ENCODE data around the gene OAS1. TPM values are rescaled to one million over a fixed set of nuclear protein-coding genes. Genes with fewer than 3 reads are reported as not detected.
A peak's percentile ranks its signal among the peaks of the same experiment; 100 is the strongest.

OAS1 gene
- total and polyA plus RNA-seq, 2 donors (not counting 1 experiment from before 2014, with no cell fraction given): 48.3 to 70.2 TPM

- H3K9me3 ChIP-seq (ENCODE audit: control extremely low read depth in 1 of 3, control insufficient read depth in 2 of 3, insufficient read depth in 1 of 3, low read length in 2 of 3): no peaks in the 10 kb centered on the region
- H3K27me3 Mint-ChIP-seq: no peaks in the 10 kb centered on the region
- TF ChIP-seq CTCF (IDR thresholded peaks at IDR 0.05) (no peak), EZH2 (IDR thresholded peaks at IDR 0.05; ENCODE audit: borderline replicate concordance, insufficient read depth, low read depth, low read length, poor library complexity, severe bottlenecking) (no peak)
- intact Hi-C loops (cut with micrococcal nuclease): loop anchor here (1.0 to 2.0 kb wide), 2 partner anchors 32 to 40 kb away; partner anchors contain the start of genes OAS1 and OAS2
- no peaks in the 10 kb centered on the region for H4K20me1 ChIP-seq (ENCODE audit: control insufficient read depth, insufficient read depth, low read length, poor library complexity, severe bottlenecking)
- H3K9me3 Mint-ChIP-seq (ENCODE audit: insufficient read depth): no peaks in the 10 kb centered on the region
- H3K4me3 ChIP-seq (ENCODE audit: control extremely low read depth in 1 of 5, extremely low read depth in 1 of 5, insufficient read depth in 1 of 5, low read depth in 2 of 5, low read length in 4 of 5): peak overlapping the region; percentile 63 to 81 (median 76)
- DNase-seq (no peak), ATAC-seq (ENCODE audit: low read depth) (no peak)
- peaks cover 0 to 2% of the 10 kb centered on the region in 2 experiments for H3K36me3 ChIP-seq (replicated peaks in 1 of 2; ENCODE audit: control extremely low read depth in 1 of 2, control insufficient read depth in 1 of 2, extremely low read depth in 1 of 2, insufficient read depth in 2 of 2, low read length in 1 of 2)
- H3K27ac Mint-ChIP-seq: peak overlapping the region; percentile 83
- 13% methylated on average over 6 of the region's 11 CpGs for WGBS (ENCODE audit: insufficient coverage)
- peaks cover 12% of the 10 kb centered on the region for H3K79me2 ChIP-seq (ENCODE audit: control insufficient read depth, insufficient read depth, low read length)
- H3K9ac ChIP-seq (ENCODE audit: low read length): peak overlapping the region; percentile 81
- ChIA-PET POLR2A (no interaction called here), CTCF (interaction anchor here (0.7 to 1.4 kb wide), 6 partner anchors 14 to 39 kb away, joined by 3 to 5 read pairs (median 4); partner anchors contain the start of genes OAS1 and OAS2)
- H3K4me2 ChIP-seq (replicated peaks; ENCODE audit: low read depth, low read length, poor library complexity, severe bottlenecking): peak overlapping the region; percentile 84
- peaks cover 25 to 26% of the 10 kb centered on the region in 2 donors for H3K4me1 ChIP-seq (ENCODE audit: control insufficient read depth in 2 of 2, insufficient read depth in 2 of 2, low read length in 2 of 2)
- H2AFZ ChIP-seq (ENCODE audit: insufficient read depth, low read depth, low read length, poor library complexity, severe bottlenecking): peak overlapping the region; percentile 74
- peak overlapping the region; percentile 45 to 59 for H3K27ac ChIP-seq (ENCODE audit: low read length in 2 of 2)
- no peaks in the 10 kb centered on the region for H3K27me3 ChIP-seq (replicated peaks in 1 of 4; ENCODE audit: control extremely low read depth in 1 of 4, control insufficient read depth in 3 of 4, insufficient read depth in 4 of 4, low read length in 3 of 4)
- peaks cover 28% of the 10 kb centered on the region for H3K4me1 Mint-ChIP-seq
- peak overlapping the region; percentile 89 for H3K4me3 Mint-ChIP-seq
Measured at GRCh38 chr12:112938751-112939150, 32.0 kb downstream of the OAS1 start.

DNA sequence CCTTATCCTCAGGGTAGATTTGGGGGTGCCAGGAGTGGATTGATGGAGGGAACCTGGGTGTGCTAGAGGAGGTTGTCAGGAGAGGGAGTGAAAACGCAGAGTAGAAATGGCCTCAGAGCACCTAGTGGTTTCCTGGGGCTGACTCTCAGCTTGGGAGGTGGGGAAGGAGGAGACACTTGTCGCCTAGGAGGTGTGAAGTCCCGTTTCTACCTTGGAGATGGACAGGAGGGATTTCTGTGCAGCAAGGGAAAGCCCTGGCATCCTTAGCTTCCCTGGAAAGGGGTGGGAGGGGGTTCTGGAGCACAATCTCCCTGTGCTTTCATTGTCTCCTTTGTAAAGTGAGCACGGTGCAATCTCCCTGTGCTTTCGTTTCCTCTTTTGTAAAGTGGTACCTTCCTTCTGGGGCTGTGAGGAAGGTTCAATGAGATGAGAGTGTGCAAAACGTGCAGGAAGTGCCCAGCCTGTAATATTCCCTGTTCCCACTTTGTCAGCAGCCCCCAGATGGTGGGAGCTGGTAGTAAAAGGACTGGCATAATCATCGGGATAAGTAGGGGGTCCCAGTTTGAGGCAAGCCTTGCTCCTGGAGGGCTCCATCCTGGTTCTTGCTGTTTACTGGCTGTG lies 33.1 kb downstream of the OAS1 start:
- ChIA-PET POLR2A (no interaction called here), CTCF (interaction anchor here (1.1 to 1.5 kb wide), 6 partner anchors 11 to 40 kb away, joined by 3 to 9 read pairs (median 4); partner anchors contain the start of gene OAS2)
- DNase-seq (peak; percentile 79), ATAC-seq (ENCODE audit: low read depth) (peak; percentile 64)
- intact Hi-C loops (cut with micrococcal nuclease): loop anchor here (2.0 kb wide), 2 partner anchors 15 to 33 kb away; partner anchors contain the start of gene OAS1
- Mint-ChIP-seq H3K4me3 (peak overlapping the region; percentile 88), H3K4me1 (peaks cover 26% of the 10 kb centered on the region), H3K27ac (peak overlapping the region; percentile 88), H3K9me3 (ENCODE audit: insufficient read depth) (no peaks in the 10 kb centered on the region), H3K27me3 (no peaks in the 10 kb centered on the region)
- Histone ChIP-seq H3K9me3 (ENCODE audit: control extremely low read depth in 1 of 3, control insufficient read depth in 2 of 3, insufficient read depth in 1 of 3, low read length in 2 of 3) (no peaks in the 10 kb centered on the region), H3K79me2 (ENCODE audit: control insufficient read depth, insufficient read depth, low read length) (peaks cover 12% of the 10 kb centered on the region), H3K27ac (ENCODE audit: low read length in 2 of 2) (peak overlapping the region; percentile 8 to 10), H4K20me1 (ENCODE audit: control insufficient read depth, insufficient read depth, low read length, poor library complexity, severe bottlenecking) (no peaks in the 10 kb centered on the region), H3K4me3 (ENCODE audit: control extremely low read depth in 1 of 5, extremely low read depth in 1 of 5, insufficient read depth in 1 of 5, low read depth in 2 of 5, low read length in 4 of 5) (peak overlapping the region in 3 of 5 experiments; percentile 21 to 38 (median 34)), H3K27me3 (replicated peaks in 1 of 4; ENCODE audit: control extremely low read depth in 1 of 4, control insufficient read depth in 3 of 4, insufficient read depth in 4 of 4, low read length in 3 of 4) (no peaks in the 10 kb centered on the region), H3K4me1 (ENCODE audit: control insufficient read depth in 2 of 2, insufficient read depth in 2 of 2, low read length in 2 of 2) (peaks cover 25 to 26% of the 10 kb centered on the region in 2 donors), H3K9ac (ENCODE audit: low read length) (peak overlapping the region; percentile 81), H3K4me2 (replicated peaks; ENCODE audit: low read depth, low read length, poor library complexity, severe bottlenecking) (peak overlapping the region; percentile 84), H2AFZ (ENCODE audit: insufficient read depth, low read depth, low read length, poor library complexity, severe bottlenecking) (peak overlapping the region; percentile 51), H3K36me3 (replicated peaks in 1 of 2; ENCODE audit: control extremely low read depth in 1 of 2, control insufficient read depth in 1 of 2, extremely low read depth in 1 of 2, insufficient read depth in 2 of 2, low read length in 1 of 2) (peaks cover 0 to 8% of the 10 kb centered on the region in 2 experiments)
- TF ChIP-seq EZH2 (IDR thresholded peaks at IDR 0.05; ENCODE audit: borderline replicate concordance, insufficient read depth, low read depth, low read length, poor library complexity, severe bottlenecking) (no peak), CTCF (IDR thresholded peaks at IDR 0.05) (no peak)
- WGBS (ENCODE audit: insufficient coverage): 10% methylated on average over 6 of the region's 7 CpGs
